Caco-2 (cell line): ENCODE results near the gene KCNAB1. TPM values are rescaled to one million over a fixed set of nuclear protein-coding genes. Genes with fewer than 3 reads are reported as not detected.

Experiments
- BruUV-seq: library from RNA; stranded (reverse); fragments of 400-500 nt; replicated peaks from 2 replicates; lab custom pipeline; 2021; lab: Mats Ljungman, UMichigan
- CTCF ChIA-PET: fragments of 300-600 bp; sonication (Branson Sonifier 250); formaldehyde crosslinking; loops from one replicate; lab custom pipeline; 2022; ENCODE audit warnings: antibody characterized with exemption; lab: Charles Lee
- POLR2A ChIA-PET: fragments of 300-600 bp; sonication (Branson Sonifier 250); formaldehyde crosslinking; loops from one replicate; lab custom pipeline; 2022; ENCODE audit warnings: antibody characterized with exemption; lab: Charles Lee
- DNase-seq, 2 experiments: peaks; one replicate each; pipeline versions ENCODE4 v3.0.0 to v3.0.0-alpha.2; 2020 to 2022
- H3K27me3 ChIP-seq: replicated peaks from 2 replicates; pipeline ENCODE4 v1.6.0; 2011; ENCODE audit warnings: low read length; ENCODE audit not compliant: control insufficient read depth, insufficient read depth
- H3K36me3 ChIP-seq: 2 replicates; pipeline ENCODE4 v1.5.1; 2011; ENCODE audit warnings: low read length; ENCODE audit not compliant: control insufficient read depth, insufficient read depth
- H3K4me1 ChIP-seq: fragments of 250-450 bp; sonication (Bioruptor Pico); 2 replicates; pipeline ENCODE4 v1.5.1; 2020; ENCODE audit warnings: mild to moderate bottlenecking
- H3K4me3 ChIP-seq: 2 replicates; pipeline ENCODE4 v1.5.1; 2011; ENCODE audit warnings: low read depth, mild to moderate bottlenecking, control low read depth, low read length
- H3K9me3 ChIP-seq: fragments of 250-450 bp; sonication (Bioruptor Pico); 2 replicates; pipeline ENCODE4 v1.5.1; 2020; ENCODE audit warnings: mild to moderate bottlenecking, moderate library complexity
- H3K27ac Mint-ChIP-seq: one replicate; pipeline ENCODE4 v1.8.0; 2022; ENCODE audit warnings: mixed read lengths; ENCODE audit not compliant: unreplicated experiment
- H3K27me3 Mint-ChIP-seq: one replicate; pipeline ENCODE4 v1.8.0; 2022; ENCODE audit warnings: mixed read lengths; ENCODE audit not compliant: insufficient read depth, unreplicated experiment
- H3K36me3 Mint-ChIP-seq: one replicate; pipeline ENCODE4 v1.8.0; 2022; ENCODE audit warnings: mild to moderate bottlenecking, mixed read lengths; ENCODE audit not compliant: insufficient read depth, unreplicated experiment
- H3K4me1 Mint-ChIP-seq: one replicate; pipeline ENCODE4 v1.8.0; 2022; ENCODE audit warnings: low read depth, mixed read lengths; ENCODE audit not compliant: unreplicated experiment
- H3K4me3 Mint-ChIP-seq: one replicate; pipeline ENCODE4 v1.8.0; 2022; ENCODE audit warnings: mild to moderate bottlenecking, moderate library complexity, mixed read lengths; ENCODE audit not compliant: unreplicated experiment
- H3K9me3 Mint-ChIP-seq: one replicate; pipeline ENCODE4 v1.8.0; 2022; ENCODE audit warnings: mixed read lengths; ENCODE audit not compliant: unreplicated experiment
- intact Hi-C: fragments of 100-400 bp; cut with micrococcal nuclease; formaldehyde crosslinking; loops from one replicate; pipeline ENCODE4 v1.10.0; 2022; ENCODE audit not compliant: unreplicated experiment
- total RNA-seq: library from RNA; stranded (reverse); gene quantifications from 2 replicates; pipeline ENCODE4 v1.2.3, GENCODE V29; 2022
- TF ChIP-seq, protein P1 (sequence below), 2 experiments: fragments of 200-600 bp in 1 of 2; IDR thresholded peaks; 1 replicate in 1 of 2; 2 replicates in 1 of 2; pipeline versions ENCODE4 v1.5.1 to v1.8.0; 2011 to 2022; ENCODE audit warnings: antibody characterized with exemption in 1 of 2, control low read depth in 1 of 2, inconsistent platforms in 1 of 2, low read depth in 1 of 2, low read length in 1 of 2, mild to moderate bottlenecking in 1 of 2, moderate library complexity in 1 of 2; ENCODE audit not compliant: insufficient read depth in 1 of 2, severe bottlenecking in 1 of 2, unreplicated experiment in 1 of 2

Gene KCNAB1
- total RNA-seq, 1 experiment from 2014 or later: 0.14 TPM

DNA sequence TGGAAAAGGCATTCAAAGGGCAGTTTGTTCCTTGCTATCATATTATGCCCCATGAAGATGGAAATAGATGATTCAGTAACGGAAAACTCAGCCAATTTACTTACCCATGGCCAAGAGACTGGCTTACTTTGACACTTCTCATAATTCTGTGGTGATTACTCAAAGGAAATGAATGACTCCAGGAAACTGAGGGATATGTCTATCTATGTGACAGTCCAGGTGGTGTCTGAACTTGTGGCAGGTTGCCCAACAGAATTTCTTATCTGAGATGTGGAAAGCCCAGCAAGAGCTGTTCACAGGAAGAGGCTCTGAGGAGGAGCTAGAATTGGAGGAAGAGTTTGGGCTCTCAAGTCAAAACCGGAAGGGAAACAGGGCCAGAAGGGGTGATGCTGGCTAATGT is 91.2 kb downstream of the KCNAB1 start:
- DNase-seq: no peak
- Histone ChIP-seq H3K27me3 (no peaks in the 10 kb centered on the region), H3K36me3 (no peaks in the 10 kb centered on the region), H3K9me3 (no peaks in the 10 kb centered on the region), H3K4me3 (no peak overlapping the region), H3K4me1 (peaks cover 15% of the 10 kb centered on the region; the same call in 1 of the 2 replicates)
- intact Hi-C loops: no loop called here
- Mint-ChIP-seq H3K4me1 (no peaks in the 10 kb centered on the region), H3K4me3 (no peak overlapping the region), H3K27me3 (peaks cover 6% of the 10 kb centered on the region), H3K27ac (no peak overlapping the region), H3K36me3 (no peaks in the 10 kb centered on the region), H3K9me3 (no peaks in the 10 kb centered on the region)
- BruUV-seq: no TSS peak
- ChIA-PET CTCF (no interaction called here), POLR2A (no interaction called here)
- TF ChIP-seq, protein P1, sequence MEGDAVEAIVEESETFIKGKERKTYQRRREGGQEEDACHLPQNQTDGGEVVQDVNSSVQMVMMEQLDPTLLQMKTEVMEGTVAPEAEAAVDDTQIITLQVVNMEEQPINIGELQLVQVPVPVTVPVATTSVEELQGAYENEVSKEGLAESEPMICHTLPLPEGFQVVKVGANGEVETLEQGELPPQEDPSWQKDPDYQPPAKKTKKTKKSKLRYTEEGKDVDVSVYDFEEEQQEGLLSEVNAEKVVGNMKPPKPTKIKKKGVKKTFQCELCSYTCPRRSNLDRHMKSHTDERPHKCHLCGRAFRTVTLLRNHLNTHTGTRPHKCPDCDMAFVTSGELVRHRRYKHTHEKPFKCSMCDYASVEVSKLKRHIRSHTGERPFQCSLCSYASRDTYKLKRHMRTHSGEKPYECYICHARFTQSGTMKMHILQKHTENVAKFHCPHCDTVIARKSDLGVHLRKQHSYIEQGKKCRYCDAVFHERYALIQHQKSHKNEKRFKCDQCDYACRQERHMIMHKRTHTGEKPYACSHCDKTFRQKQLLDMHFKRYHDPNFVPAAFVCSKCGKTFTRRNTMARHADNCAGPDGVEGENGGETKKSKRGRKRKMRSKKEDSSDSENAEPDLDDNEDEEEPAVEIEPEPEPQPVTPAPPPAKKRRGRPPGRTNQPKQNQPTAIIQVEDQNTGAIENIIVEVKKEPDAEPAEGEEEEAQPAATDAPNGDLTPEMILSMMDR (IDR thresholded peaks at IDR 0.05; ENCODE audit: insufficient read depth in 1 of 2, low read depth in 1 of 2, low read length in 1 of 2, severe bottlenecking in 1 of 2, unreplicated experiment in 1 of 2): no peak

DNA sequence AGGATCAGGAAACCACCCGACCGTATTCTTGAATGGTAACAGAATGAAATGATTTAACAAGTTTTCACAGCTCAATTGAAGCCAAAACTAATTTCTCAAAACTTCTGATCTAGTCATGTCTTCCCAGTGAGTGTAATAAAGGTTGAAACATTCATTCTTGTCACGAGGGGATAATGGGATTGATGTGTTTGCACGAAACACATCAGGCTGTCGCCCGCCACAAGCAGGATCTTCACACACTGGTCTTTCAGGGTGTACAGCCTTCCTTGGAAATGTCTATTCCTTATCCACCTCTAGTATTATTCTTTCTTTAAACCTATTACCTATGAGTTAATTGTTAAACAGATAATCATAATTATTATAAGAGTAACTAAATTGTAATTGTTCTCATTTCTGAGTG is 94.3 kb downstream of the KCNAB1 start:
- Mint-ChIP-seq H3K27ac (no peak overlapping the region), H3K4me1 (no peaks in the 10 kb centered on the region), H3K4me3 (no peak overlapping the region), H3K27me3 (peaks cover 6% of the 10 kb centered on the region), H3K36me3 (no peaks in the 10 kb centered on the region), H3K9me3 (no peaks in the 10 kb centered on the region)
- POLR2A ChIA-PET: no interaction called here
- no peak overlapping the region for H3K4me3 ChIP-seq
- no peak for DNase-seq
- TF ChIP-seq, protein P1 (IDR thresholded peaks at IDR 0.05; ENCODE audit: insufficient read depth in 1 of 2, low read depth in 1 of 2, low read length in 1 of 2, severe bottlenecking in 1 of 2, unreplicated experiment in 1 of 2): no peak
- intact Hi-C loops: no loop called here
- BruUV-seq: no TSS peak
- H3K36me3 ChIP-seq: no peaks in the 10 kb centered on the region
- CTCF ChIA-PET: no interaction called here
- no peaks in the 10 kb centered on the region for H3K27me3 ChIP-seq
- no peaks in the 10 kb centered on the region for H3K9me3 ChIP-seq
- H3K4me1 ChIP-seq: 0 out of 2 replicates have a peak, but pooled peaks cover 8% of the 10 kb centered on the region

DNA sequence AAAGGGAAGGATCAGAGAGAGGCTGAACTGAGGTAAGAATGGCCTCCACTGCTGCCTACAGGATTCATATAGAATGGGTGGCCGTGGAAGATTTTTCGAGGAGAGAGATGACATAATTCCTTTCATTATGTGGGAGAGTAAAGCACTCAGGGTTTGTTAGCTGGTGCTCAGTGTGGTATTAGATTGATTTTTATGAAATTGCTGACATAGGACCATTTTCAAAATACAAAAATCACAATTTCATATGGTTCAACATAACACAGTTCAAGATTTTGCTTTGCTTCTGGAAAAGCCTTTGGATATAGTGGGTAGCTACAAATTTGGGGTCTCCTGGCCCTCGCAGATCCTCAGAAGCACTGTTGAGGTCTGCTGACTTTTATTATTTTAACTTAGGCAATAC is 95.4 kb downstream of the KCNAB1 start:
- DNase-seq: no peak
- no peaks in the 10 kb centered on the region for H3K36me3 Mint-ChIP-seq

More for the DNA sequence above, 95.4 kb downstream of the KCNAB1 start:
- Mint-ChIP-seq H3K9me3 (no peaks in the 10 kb centered on the region), H3K27me3 (peaks cover 6% of the 10 kb centered on the region), H3K4me3 (no peak overlapping the region), H3K4me1 (no peaks in the 10 kb centered on the region), H3K27ac (no peak overlapping the region)
- TF ChIP-seq, protein P1 (IDR thresholded peaks at IDR 0.05; ENCODE audit: insufficient read depth in 1 of 2, low read depth in 1 of 2, low read length in 1 of 2, severe bottlenecking in 1 of 2, unreplicated experiment in 1 of 2): no peak
- intact Hi-C loops: no loop called here
- no peak overlapping the region for H3K4me3 ChIP-seq
- H3K36me3 ChIP-seq: no peaks in the 10 kb centered on the region
- CTCF ChIA-PET: no interaction called here
- POLR2A ChIA-PET: no interaction called here
- BruUV-seq: no TSS peak
- H3K4me1 ChIP-seq: no peaks in the 10 kb centered on the region
- no peaks in the 10 kb centered on the region for H3K27me3 ChIP-seq
- no peaks in the 10 kb centered on the region for H3K9me3 ChIP-seq
